BE2C (cell line): ENCODE results near the gene CAMTA1.

Experiments used
- DNase-seq: peaks from one replicate; pipeline ENCODE4 v3.0.0-alpha.2; 2020
- H3K27me3 ChIP-seq: fragments of 250-450 bp; sonication (Bioruptor Pico); 2 replicates; pipeline ENCODE4 v1.5.1; 2020; ENCODE audit warnings: mild to moderate bottlenecking
- H3K36me3 ChIP-seq: fragments of 250-450 bp; sonication (Bioruptor Pico); 2 replicates; pipeline ENCODE4 v1.5.1; 2020; ENCODE audit warnings: mild to moderate bottlenecking
- H3K4me1 ChIP-seq: fragments of 250-450 bp; sonication (Bioruptor Pico); 2 replicates; pipeline ENCODE4 v1.5.1; 2020
- H3K4me3 ChIP-seq: 2 replicates; pipeline ENCODE4 v1.5.1; 2011; ENCODE audit warnings: low read depth, low read length
- H3K9me3 ChIP-seq: fragments of 250-450 bp; sonication (Bioruptor Pico); 2 replicates; pipeline ENCODE4 v1.5.1; 2020
- CTCF ChIP-seq: IDR thresholded peaks from 2 replicates; pipeline ENCODE4 v1.5.1; 2012; ENCODE audit warnings: mild to moderate bottlenecking, low read depth, low read length

Gene CAMTA1

GRCh38 chr1:7493711-7494454, 708.6 kb downstream of the CAMTA1 start:
- TF ChIP-seq CTCF: no peak
- peaks cover 26% of the 10 kb centered on the region for H3K4me1 ChIP-seq
- no peaks in the 10 kb centered on the region for H3K36me3 ChIP-seq
- H3K9me3 ChIP-seq: no peaks in the 10 kb centered on the region
- no peak overlapping the region for H3K4me3 ChIP-seq
- H3K27me3 ChIP-seq: no peaks in the 10 kb centered on the region
- DNase-seq: peak; percentile 75

GRCh38 chr1:7495962-7496361, 710.7 kb downstream of the CAMTA1 start:
- DNase-seq: no peak
- H3K4me1 ChIP-seq: peaks cover 26% of the 10 kb centered on the region
- H3K27me3 ChIP-seq: no peaks in the 10 kb centered on the region
- H3K4me3 ChIP-seq: no peak overlapping the region
- no peak for TF ChIP-seq CTCF
- no peaks in the 10 kb centered on the region for H3K9me3 ChIP-seq
- no peaks in the 10 kb centered on the region for H3K36me3 ChIP-seq

- Histone ChIP-seq H3K9me3 (no peaks in the 10 kb centered on the region), H3K4me3 (no peak overlapping the region), H3K27me3 (no peaks in the 10 kb centered on the region), H3K36me3 (no peaks in the 10 kb centered on the region), H3K4me1 (peaks cover 23% of the 10 kb centered on the region)
- no peak for TF ChIP-seq CTCF
- no peak for DNase-seq
Measured at GRCh38 chr1:7497107-7497637, 711.9 kb downstream of the CAMTA1 start.

GRCh38 chr1:7500381-7501083, 715.3 kb downstream of the CAMTA1 start:
- no peak for DNase-seq
- Histone ChIP-seq H3K9me3 (no peaks in the 10 kb centered on the region), H3K27me3 (no peaks in the 10 kb centered on the region), H3K36me3 (no peaks in the 10 kb centered on the region), H3K4me3 (no peak overlapping the region), H3K4me1 (peaks cover 20% of the 10 kb centered on the region)
- no peak for TF ChIP-seq CTCF

GRCh38 chr1:7501084-7501491, 715.8 kb downstream of the CAMTA1 start:
- TF ChIP-seq CTCF: no peak
- Histone ChIP-seq H3K4me3 (no peak overlapping the region), H3K27me3 (no peaks in the 10 kb centered on the region), H3K36me3 (no peaks in the 10 kb centered on the region), H3K4me1 (peaks cover 14% of the 10 kb centered on the region), H3K9me3 (no peaks in the 10 kb centered on the region)
- DNase-seq: no peak
